Hindlimb muscle (tissue), 1 donor: ENCODE data around the gene MRPL41. TPM values are rescaled to one million over a fixed set of nuclear protein-coding genes. Genes with fewer than 3 reads are reported as not detected.
A peak's percentile ranks its signal among the peaks of the same experiment; 100 is the strongest.
"Not testable (repeated sequence)": the region's sequence is repeated elsewhere in the genome, so short reads cannot be mapped to it uniquely, and the experiment has no call there.

Source experiments
- DNase-seq: peaks from one replicate; pipeline ENCODE4 v3.0.0-alpha.2; 2013
- polyA plus RNA-seq: library from polyadenylated mRNA; unstranded; fragments of 120-200 nt; gene quantifications from one replicate; pipeline ENCODE4 v1.2.1, GENCODE V29; 2013; ENCODE audit not compliant: insufficient read length

The MRPL41 gene
- polyA plus RNA-seq, 1 donor = 34.2 TPM

DNA sequence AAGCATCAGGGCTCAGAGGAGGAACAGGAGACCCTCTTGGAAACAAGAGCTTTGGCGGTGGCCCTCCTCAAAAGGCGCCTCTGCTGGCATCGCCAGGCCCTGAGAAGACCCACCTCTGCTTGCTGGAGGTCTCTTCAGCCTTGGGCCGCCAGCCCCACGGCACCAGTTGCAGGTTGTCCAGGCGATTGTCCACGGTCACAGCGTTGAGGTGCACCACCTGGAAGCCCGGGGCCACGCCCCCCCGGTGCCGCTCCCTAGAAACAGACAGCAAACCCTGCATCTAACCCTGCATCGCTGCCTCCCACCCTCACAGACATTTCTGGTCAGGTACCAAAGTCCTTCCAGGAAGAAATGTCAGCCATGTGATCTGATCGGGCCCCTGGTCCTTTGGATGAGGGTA, 35.2 kb downstream of the MRPL41 start:
- no peak for DNase-seq

DNA sequence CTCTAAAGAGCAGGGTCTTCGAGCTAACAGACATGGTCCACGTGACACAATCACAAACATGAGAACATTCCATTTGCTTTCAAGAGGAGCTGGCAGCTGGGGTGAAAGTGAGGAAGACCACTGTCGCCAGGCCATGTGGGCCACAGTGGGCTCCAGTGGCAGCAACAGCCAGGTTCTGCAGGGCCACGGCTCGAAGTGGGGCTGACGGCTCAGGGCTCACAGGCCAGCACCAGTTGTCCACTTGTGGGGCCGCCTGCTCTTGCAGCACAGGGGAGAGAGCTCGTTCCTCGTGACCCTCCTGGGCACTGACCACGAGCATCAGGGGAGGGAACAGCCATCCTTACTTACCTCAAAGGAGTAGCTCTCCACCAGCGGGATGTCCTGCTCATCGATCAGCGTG, 36.6 kb downstream of the MRPL41 start:
- DNase-seq = no peak

DNA sequence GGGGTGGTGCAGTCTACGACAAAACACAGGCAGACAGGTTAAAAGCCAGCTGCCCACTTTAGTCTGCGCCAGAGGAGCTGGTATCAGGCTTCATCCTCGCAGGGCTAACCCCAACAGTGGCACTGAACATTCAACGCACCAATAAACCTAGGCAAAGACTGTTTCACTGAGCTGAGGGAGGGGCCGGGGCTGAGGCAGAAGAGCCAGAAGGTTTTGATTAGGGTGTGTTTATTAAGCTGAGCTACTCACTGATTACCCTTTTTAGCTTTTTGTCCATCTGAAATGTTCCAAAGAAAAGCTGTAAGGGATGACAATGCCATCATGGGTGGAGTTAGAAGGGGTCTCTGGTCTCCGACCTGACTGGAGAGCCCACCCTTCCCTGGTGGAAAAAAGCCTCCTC, 37.2 kb downstream of the MRPL41 start:
- no peak for DNase-seq

DNA sequence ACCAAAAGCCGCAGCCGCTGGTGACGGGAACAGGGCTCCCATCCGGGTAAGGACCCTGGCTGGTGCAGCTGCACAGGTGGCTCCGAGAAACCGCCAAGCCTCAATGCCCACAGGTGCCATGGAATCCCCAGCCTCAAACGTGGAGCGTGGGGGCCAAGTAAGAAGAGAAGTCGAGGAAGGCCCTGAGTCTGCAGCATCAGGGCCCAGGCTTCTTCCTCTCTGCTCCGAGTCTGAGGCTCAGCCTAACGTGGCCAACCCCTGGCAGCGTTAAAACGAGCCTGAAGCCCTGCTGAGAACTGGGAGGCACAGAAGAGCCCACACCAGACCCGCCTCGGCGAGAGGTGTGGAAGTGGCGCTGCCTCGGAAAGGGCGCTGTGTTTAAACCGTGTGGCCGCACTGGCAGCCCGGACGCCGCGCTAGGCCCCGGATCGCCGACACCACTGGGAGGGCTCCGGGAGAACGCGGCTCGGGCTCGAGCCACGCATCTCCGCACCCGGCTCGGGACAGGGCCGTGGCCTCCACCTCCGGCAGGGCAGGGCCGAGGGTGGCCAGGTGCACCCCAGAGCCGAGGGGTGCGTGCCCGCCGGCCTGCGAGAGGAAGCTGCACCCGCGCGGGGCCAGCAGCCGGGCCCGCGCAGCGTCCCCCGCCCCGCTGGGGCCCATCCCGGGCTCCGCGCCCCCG, 37.9 kb downstream of the MRPL41 start:
- DNase-seq = no peak

DNA sequence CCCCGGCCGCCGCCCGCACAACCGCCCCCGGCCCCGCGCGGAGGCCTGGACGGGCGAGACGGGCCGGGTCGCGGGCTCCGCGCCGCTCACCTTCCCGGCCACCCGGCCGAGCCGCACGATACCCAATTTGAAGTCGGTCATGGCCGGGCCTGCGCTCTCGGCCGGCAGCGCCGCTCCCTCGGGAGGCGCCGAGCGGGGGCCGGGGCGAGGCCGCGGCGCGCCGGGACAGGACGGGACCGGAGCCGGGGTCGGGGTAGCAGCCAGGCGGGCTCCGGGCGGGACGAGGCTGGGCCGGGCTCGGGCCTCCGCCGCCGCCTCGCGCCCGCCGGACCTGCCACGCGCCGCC, 38.4 kb downstream of the MRPL41 start:
- no peak for DNase-seq

DNA sequence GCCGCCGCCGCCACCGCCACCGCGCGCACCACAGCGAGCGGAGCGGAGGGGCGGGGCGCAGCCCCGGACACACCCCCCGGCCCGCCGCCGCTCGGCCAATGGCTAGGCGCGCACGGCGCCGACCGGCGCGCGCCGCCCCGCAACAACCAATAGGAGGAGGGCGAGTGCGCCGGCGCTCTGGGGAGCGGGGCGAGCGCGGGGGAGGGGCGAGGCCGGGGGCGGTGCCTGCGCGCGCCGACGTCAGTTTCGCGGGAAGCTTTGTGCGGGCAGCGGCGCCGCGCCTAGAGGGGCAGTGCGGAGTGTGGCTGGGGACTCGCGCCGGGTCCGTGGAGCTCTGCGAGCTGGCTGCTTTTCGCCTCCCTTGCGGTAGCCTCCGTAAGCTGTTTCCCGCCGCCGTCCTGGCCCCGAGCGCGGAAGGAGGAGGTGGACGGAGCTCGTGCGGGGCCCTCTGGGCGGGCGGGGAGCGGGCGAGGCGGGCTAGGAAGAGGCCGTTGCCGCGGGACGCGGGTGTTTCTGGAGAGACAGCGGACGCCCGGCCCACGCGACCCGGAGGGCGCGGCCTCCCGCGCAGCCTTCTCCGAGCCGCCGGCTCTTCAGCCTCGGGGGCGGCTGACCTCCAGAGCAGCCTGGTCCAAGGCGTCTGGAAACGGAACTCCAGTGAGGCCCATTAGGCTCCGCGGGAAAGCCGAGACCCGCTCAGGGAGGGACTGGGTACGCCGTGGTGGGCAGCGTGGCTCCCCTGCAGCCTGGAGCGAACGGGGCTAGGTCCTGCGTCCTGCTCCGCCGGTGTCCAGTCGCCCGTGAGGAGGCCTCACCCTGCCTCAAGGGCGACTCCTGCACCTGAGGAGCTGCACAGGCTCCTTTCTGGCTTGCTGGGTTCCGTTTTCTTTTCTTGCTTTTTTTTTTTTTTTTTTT, 39.0 kb downstream of the MRPL41 start, which contains the start of gene ZMYND19:
TSS of gene ZMYND19 (minus strand) at position 44 of the 915 bp plus-strand sequence. CDS start 249 bp downstream, outside the sequence.
- peak; percentile 93 for DNase-seq

DNA sequence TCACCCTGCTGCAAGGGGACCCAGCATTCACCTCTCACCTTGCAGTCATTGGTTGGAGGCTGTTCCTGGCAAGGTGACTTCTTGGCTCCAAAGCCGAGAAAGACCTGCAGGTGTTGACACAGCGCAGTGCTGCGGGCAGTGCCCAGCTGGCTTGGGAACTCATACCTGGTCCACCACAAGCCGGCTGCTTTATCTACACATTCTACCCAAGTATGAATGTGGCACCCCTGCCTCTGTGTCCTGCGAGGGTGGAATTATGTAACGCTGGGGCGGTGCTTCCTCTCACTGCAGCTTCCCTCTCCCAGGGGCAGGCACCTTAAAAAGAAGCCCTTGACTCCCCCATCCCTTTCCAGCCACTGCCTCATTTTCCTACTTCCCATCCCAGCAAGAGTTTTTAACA, 41.1 kb downstream of the MRPL41 start:
- no peak for DNase-seq

DNA sequence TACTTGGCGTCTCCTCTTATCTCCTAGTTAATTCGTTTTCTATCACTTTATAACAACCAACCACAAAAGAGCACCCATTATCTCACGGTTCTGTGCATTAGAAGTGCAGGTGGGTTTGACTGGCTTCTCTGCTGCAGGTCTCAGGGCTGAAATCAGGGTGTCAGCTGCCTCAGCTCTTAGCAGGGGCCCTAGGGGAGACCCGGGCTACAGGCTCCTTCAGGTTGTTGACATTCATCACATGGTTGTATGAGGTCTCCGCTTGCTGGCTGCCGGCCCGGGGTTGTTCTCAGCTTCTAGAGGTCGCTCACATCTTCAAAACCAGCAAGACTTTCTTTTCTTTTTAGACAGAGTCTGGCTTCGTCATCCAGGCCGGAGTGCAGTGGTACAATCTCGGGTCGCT, 41.5 kb downstream of the MRPL41 start:
- DNase-seq = no peak

DNA sequence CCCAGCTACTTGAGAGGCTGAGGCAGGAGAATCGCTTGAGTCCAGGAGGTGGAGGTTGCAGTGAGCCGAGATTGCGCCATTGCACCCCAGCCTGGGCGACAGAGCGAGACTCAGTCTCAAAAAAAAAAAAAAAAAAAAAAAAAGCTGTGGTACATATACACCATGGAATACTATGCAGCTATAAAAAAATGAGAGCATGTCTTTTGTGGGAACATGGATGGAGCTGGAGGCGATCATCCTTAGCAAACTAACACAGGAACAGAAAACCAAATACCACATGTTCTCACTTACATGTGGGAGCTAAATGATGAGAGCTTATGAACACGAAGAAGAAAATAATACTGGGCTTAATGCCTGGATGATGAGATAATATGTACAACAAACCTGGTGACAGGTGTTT, 44.9 kb downstream of the MRPL41 start:
- not testable (repeated sequence) for DNase-seq

DNA sequence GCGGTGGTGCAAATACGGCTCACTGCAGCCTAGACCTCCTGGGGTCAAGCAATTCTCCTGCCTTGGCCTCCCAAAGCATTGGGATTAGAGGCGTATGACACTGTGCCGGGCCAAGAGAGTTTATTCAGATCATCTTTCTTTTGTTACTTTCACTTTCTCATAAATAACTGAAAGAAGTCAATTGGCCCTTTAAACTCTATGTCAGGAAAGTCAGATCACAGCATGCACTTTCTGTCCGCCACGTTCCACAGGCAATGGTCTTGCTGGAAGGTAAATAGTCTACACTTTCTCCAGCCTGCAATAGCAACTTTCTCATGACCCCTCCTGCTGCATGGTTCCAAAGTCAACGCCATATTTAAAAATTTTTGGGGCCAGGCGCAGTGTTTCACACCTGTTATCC, 47.3 kb downstream of the MRPL41 start:
- DNase-seq = no peak

Other genes starting within 250 kb of the MRPL41 start
- gene NRARP, start 249.6 kb upstream of the MRPL41 start, polyA plus RNA-seq = 3.9 TPM
- gene EXD3, start 128.7 kb upstream of the MRPL41 start, polyA plus RNA-seq = 16.6 TPM
- 4.2 TPM for gene NOXA1, start 128.5 kb upstream of the MRPL41 start, polyA plus RNA-seq
- gene ENTPD8, start 110.5 kb upstream of the MRPL41 start, polyA plus RNA-seq = 0.98 TPM
- 18.1 TPM for gene NSMF, start 92.5 kb upstream of the MRPL41 start, polyA plus RNA-seq
- gene PNPLA7, start 1.5 kb upstream of the MRPL41 start, polyA plus RNA-seq = 4.5 TPM
- 29.3 TPM for gene DPH7, start 27.0 kb downstream of the MRPL41 start, polyA plus RNA-seq
- gene ZMYND19, start 38.6 kb downstream of the MRPL41 start, polyA plus RNA-seq = 19.0 TPM
- 48.6 TPM for gene ARRDC1, start 53.8 kb downstream of the MRPL41 start, polyA plus RNA-seq
- gene EHMT1, start 67.1 kb downstream of the MRPL41 start, polyA plus RNA-seq = 50.4 TPM